Hepatocyte (in vitro differentiated cells): Measurements from ENCODE around the gene PODXL2.

Experiments used
- EZH2phosphoT487 ChIP-seq: fragments of 200-600 bp; sonication (generic); IDR thresholded peaks from one replicate; pipeline ENCODE4 v1.6.1; 2018; ENCODE audit warnings: antibody characterized with exemption, mild to moderate bottlenecking, low read depth, moderate library complexity; ENCODE audit not compliant: unreplicated experiment, severe bottlenecking
- TF ChIP-seq, protein P1 (sequence below): fragments of 200-600 bp; sonication (generic); IDR thresholded peaks from 2 replicates; pipeline ENCODE4 v1.5.1; 2016; ENCODE audit warnings: antibody characterized with exemption, mild to moderate bottlenecking; ENCODE audit not compliant: poor library complexity

DNA sequence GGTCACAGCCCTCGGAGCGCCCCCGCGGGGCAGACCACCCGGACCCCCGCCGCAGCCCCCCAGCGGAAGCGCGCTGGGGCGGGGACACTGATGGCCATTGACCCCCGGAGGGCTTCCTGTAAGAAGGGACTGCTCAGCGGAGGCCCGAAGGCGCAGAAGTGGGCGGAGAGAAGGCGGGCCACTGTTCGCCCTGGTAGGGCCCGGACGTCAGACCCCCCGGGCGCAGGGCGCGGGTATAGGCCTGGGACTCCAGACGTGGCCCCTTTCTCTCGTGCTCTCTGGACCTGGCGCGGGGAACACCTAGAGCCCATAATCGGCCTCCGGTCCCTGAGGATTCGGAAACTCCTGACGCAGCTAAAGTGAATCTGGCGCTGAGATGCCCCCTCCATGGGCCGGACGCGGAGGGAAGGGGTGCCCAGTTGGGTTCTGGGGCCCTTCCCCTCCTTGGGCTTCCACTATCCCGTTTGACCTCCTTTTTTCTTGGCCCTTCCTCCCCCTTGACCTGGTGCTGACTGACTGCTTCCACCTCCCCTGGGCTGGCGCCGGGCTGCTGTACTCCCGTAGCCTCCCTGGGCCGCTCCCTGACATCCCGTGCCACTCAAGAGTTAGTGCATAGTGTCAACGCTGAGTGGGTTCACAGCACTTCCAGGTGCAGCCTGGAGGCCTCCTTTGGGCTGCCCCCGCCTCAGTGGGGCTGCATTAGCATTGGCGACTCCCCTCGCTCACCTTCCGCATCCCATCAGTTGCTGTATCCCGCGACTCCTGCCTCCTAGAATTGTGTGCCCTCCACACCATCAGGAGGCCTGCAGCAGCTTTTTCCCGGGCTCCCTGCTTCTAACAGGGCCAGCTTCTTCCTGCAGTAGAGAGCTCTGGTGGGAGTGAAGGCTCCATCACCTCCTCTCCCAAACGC is 44.5 kb downstream of the PODXL2 start:
- TF ChIP-seq, protein P1, sequence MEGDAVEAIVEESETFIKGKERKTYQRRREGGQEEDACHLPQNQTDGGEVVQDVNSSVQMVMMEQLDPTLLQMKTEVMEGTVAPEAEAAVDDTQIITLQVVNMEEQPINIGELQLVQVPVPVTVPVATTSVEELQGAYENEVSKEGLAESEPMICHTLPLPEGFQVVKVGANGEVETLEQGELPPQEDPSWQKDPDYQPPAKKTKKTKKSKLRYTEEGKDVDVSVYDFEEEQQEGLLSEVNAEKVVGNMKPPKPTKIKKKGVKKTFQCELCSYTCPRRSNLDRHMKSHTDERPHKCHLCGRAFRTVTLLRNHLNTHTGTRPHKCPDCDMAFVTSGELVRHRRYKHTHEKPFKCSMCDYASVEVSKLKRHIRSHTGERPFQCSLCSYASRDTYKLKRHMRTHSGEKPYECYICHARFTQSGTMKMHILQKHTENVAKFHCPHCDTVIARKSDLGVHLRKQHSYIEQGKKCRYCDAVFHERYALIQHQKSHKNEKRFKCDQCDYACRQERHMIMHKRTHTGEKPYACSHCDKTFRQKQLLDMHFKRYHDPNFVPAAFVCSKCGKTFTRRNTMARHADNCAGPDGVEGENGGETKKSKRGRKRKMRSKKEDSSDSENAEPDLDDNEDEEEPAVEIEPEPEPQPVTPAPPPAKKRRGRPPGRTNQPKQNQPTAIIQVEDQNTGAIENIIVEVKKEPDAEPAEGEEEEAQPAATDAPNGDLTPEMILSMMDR: no peak
- no peak for TF ChIP-seq EZH2phosphoT487
